GM18498 (cell line): Measurements from ENCODE around the gene RPE.

Source experiments
- ATAC-seq: cut with Tn5 transposase; IDR thresholded peaks from one replicate; pipeline ENCODE4 v1.9.1; 2021; ENCODE audit warnings: mild to moderate bottlenecking, moderate library complexity; ENCODE audit not compliant: unreplicated experiment

Gene RPE

GRCh38 chr2:210002158-210003157 is at the start of gene RPE:
Gene RPE, plus strand, starts transcription at chr2:210002638. Its CDS starts 24 bp downstream, at chr2:210002662.
- peak; percentile 99 for ATAC-seq

DNA sequence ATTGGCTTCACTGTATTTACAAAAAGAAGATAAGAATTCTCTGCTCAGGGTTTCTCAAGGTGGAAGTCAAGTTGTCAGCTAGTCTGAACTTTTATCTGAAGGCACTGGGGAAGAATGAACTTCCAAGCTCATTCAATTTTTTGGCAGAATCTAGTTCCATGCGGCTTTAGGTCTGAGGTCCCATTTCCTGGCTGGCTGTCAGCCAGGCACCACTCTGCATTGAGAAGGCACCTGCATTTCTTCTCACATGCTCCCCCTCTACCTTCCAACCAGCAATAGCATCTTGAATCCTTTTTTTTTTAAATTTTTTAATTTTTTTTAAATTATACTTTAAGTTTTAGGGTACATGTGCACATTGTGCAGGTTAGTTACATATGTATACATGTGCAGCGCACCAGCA is 46.2 kb upstream of the RPE start:
- ATAC-seq: no peak

DNA sequence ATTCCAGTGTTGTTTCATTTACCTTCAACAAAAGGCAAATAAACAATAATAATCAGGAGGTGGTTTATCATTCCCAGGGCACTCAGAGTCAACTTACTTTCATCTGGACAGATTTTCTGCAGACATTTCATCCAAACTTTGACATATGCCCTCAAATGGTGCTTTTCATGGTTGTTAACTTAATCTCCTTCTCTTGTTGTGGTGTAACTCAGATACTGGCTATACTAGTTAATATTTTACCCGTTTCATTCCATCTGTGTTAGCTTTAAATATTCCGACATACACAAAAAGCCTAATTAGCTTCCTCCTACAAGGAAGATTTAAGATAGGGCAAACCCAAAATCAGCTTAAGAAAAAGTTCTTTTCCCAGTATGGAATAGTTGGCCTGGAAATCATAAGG is 44.4 kb upstream of the RPE start:
- ATAC-seq: no peak

DNA sequence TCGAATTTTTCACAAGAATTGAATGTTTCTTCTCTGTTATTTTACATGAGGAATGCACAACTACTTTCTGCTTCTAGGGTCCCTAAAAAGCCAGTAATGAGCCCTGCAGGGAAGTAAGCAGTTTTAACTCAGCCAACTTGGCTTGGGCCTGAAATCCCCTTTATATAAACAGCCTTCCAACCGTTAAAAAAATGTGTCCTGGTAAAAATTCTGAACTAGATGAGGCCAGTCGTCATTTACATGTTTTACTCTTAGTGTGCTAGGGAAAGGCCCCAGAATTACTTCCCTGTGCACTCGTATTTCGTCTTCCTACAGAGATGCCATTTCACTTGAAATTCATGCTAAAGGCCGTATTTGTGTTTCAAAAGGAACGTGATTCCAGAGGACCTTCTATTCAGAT is 42.4 kb upstream of the RPE start:
- no peak for ATAC-seq

GRCh38 chr2:209960676-209961630 is 41.5 kb upstream of the RPE start:
- ATAC-seq: peak; percentile 97

DNA sequence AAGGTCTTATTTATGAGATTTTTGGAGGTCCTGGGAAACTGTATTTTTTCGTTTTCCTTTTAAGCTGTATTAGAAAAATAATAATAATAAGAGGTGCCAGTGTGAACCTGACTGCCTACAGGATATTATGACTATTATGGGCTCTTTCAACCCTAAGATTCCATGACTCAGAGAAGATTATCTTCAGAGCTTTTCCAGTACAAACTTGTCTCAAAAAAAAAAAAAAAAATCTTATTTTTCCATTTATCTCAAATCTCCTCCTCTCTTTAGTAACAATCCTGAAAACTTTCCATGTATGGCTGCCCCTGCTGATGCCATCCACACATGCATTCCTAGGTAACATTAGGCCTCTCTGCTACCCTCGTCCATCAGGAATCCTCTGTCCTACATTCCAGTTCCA is 36.7 kb upstream of the RPE start:
- ATAC-seq: no peak

- ATAC-seq: no peak
Measured at GRCh38 chr2:209969692-209970091, 32.7 kb upstream of the RPE start.

DNA sequence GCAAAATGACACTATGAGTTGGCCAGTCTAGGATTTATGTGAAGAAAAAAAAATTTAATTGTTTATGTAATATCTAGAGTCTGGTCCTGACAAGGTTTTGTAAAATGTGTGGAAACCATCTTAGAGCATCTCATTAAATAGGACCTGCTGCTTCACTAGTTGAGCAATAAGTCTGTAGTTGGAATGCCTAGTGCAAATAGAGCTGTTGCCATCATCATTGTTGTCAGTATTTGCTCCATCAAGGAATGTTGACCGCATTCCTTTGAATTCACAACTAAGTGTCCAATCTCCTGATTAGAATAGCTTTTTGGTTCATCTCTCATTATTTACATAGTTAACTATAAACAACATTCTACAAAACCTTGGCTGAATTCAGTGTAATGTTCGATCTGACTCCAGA is 32.2 kb upstream of the RPE start:
- no peak for ATAC-seq

DNA sequence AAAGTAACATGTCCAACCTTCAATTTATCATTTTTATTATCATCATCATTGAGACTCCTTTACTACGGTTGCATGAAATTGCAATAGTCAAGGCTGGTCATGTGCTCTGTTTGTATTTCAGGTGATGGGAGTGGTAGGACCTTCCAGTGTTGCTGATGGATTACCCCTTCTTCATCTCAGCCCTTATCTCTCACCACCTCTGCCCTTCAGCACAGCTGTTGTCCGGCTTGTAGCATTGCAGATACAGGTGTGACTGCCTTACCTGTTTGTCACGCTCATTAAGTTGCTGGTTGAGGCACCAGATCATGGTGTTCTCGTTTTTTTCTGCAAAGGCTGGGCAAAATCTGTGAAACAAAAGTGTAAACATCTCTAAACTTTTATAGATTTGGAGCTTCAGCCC is 31.7 kb upstream of the RPE start:
- no peak for ATAC-seq

- ATAC-seq: no peak
Measured at GRCh38 chr2:209973328-209973727, 29.1 kb upstream of the RPE start.

- ATAC-seq: no peak
Measured at GRCh38 chr2:209974576-209974975, 27.9 kb upstream of the RPE start.

DNA sequence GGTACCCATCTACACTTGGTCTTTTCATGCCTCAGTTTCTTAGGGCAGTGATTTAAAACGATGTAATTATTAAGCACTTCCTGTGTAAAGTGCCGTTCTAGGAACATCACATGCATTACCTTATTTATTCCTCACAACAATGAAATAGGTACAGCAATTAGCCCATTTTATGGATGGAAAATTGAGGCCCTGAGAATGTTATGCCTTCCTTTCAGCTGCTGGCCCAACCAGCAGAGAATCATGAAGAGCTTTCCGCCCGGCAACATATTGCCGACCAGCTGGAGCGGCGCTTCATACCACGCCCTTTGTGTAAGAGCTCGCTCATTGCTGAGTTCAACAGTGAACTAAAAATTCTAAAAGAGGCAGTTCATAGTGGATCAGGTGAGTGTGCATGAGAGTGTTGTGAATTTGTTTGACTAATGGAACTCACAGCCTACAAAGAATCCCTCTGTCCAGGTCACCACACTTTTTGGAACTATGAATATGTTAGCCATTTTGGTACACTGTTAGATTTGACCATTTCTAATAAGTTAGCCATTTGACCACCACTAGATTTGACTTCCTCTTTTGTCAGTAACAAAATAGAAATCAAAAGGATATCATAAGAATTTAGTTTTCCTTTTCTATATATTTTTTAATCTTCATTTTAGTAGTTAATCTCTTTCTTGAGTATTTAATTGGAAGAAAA is 25.6 kb upstream of the RPE start:
- ATAC-seq: peak; percentile 80

DNA sequence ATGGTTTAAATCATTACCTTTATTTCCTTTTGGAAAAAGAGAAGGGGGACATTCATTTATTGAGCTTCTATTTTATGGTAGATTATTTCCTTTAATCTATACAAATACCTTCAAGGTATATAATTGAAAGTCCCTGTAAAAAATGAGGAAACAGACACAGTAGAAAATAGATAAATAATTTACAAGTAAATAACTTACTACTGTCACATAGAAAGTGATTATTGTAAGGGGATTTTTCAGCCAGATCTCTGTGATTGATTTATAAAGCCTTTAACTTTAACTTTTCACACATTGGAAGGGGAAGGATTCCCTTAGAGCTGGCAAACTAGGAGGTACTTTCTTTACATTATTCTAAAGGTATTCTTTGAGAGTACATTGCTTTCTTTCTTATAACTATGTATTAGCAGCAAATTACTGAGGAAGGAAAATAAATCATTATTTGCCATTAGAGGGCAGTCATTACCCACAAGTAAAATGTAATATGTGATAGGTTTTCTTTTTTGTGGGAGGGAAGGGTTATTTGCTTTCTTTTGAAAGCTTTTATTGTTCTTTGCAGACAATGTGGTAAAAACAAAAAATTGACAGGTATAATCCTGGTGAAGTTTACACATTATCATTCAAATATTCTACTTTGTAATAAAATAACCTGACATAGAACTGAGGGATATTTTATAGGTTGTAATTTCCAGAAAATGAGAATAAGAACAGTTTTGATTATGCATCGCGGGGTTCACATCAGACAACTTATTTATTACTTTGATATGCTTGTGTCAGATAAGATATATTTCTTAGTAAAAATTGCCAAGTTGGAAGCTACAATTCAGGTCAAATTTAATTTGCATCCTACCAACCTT is 24.8 kb upstream of the RPE start:
- ATAC-seq: no peak

DNA sequence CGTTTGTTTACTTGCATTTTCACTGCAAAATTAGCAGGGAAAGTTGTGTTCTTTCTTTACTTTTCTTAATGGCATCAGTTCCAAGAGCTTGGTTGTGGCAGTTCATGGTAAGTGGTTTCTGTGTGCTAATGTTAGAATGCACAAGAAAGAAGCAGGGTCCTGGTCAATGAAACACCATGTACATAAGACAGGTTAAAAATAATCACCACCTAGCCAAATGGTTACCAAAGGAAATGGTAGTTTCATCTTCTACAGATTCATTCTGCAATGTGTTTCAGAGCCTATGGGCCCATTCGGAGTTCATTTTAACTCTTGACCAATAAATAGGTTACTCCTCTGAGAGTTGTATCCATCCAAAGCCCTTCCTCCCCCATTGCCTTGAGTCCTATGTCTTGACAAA is 18.1 kb upstream of the RPE start:
- no peak for ATAC-seq

GRCh38 chr2:209985874-209986273 is 16.6 kb upstream of the RPE start:
- ATAC-seq: no peak

GRCh38 chr2:209986415-209986814 is 16.0 kb upstream of the RPE start:
- ATAC-seq: no peak

DNA sequence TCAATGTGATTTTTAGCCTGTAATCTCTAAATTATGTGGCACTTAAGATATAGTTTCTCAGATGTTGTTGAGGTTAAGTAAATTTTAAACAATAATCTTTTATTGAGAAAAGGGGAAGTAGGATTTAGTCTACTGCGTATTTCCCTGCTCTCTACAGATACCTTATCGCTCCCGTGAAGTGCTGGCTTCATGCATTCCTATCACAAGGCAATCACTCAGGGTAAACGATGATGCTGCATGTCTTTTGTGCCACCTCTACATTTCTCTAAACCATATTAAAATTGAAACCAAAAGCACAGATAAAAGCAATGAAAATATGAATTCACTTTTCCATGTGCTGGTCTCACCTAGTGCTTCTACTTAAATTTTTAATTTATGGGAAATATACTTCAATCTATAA is 14.4 kb upstream of the RPE start:
- no peak for ATAC-seq

DNA sequence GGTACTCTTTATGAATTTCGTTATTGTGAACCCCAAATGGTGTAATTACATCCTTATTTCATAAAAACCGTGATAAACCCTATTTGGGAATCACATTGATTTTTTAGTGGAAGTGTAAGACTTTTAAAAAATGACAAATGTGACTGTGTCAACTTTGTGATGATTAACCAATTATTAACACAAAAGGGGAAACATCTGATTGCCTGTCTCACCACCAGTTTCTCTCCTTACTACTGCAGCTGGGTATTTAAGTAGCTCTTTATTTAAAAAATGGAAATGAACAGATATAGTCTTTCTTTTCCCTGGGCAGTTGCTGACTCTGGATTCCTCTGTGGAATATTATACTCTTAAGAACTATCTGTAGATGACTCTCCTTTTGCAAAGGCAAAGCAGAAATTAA is 11.6 kb upstream of the RPE start:
- no peak for ATAC-seq

GRCh38 chr2:209993968-209994367 is 8.5 kb upstream of the RPE start:
- ATAC-seq: no peak

GRCh38 chr2:209998596-209998995 is 3.8 kb upstream of the RPE start:
- ATAC-seq: no peak
